SIG-M5 treated with dmso at 0.1 percent for 504 hours (cell line): Measurements from ENCODE around the gene GSK3B.

Source experiments
- DNase-seq: peaks from one replicate; lab custom pipeline; 2025; ENCODE audit not compliant: unreplicated experiment; lab: John Stamatoyannopoulos, UW

GSK3B gene

GRCh38 chr3:120098710-120099109, 4.5 kb upstream of the GSK3B start:
- no peak for DNase-seq

GRCh38 chr3:120095979-120096426, 1.8 kb upstream of the GSK3B start:
- DNase-seq = no peak

GRCh38 chr3:120095226-120095978, 1.2 kb upstream of the GSK3B start:
- DNase-seq = peak; percentile 90

GRCh38 chr3:120094776-120095225, 554 bp upstream of the GSK3B start:
- peak; percentile 100 for DNase-seq

GRCh38 chr3:120093119-120093910, 932 bp downstream of the GSK3B start:
- DNase-seq = peak; percentile 50

GRCh38 chr3:120092474-120092873, 1.8 kb downstream of the GSK3B start:
- DNase-seq = no peak

GRCh38 chr3:120090422-120090821, 3.8 kb downstream of the GSK3B start:
- no peak for DNase-seq

GRCh38 chr3:120089089-120089488, 5.2 kb downstream of the GSK3B start:
- no peak for DNase-seq

GRCh38 chr3:120088622-120089021, 5.6 kb downstream of the GSK3B start:
- no peak for DNase-seq

- DNase-seq = no peak
Measured at GRCh38 chr3:120081719-120082118, 12.5 kb downstream of the GSK3B start.

- DNase-seq = no peak
Measured at GRCh38 chr3:120080836-120081235, 13.4 kb downstream of the GSK3B start.

- DNase-seq = no peak
Measured at GRCh38 chr3:120077731-120078130, 16.5 kb downstream of the GSK3B start.

- no peak for DNase-seq
Measured at GRCh38 chr3:120072867-120073525, 21.3 kb downstream of the GSK3B start.

- no peak for DNase-seq
Measured at GRCh38 chr3:120071259-120071658, 23.0 kb downstream of the GSK3B start.

GRCh38 chr3:120070263-120070981, 23.8 kb downstream of the GSK3B start:
- DNase-seq = no peak

- no peak for DNase-seq
Measured at GRCh38 chr3:120067083-120067482, 27.2 kb downstream of the GSK3B start.

GRCh38 chr3:120066634-120067033, 27.6 kb downstream of the GSK3B start:
- no peak for DNase-seq

GRCh38 chr3:120064641-120065040, 29.6 kb downstream of the GSK3B start:
- no peak for DNase-seq

GRCh38 chr3:120062474-120062873, 31.8 kb downstream of the GSK3B start:
- no peak for DNase-seq

- no peak for DNase-seq
Measured at GRCh38 chr3:120059081-120059864, 35.0 kb downstream of the GSK3B start.
